Activated CD4-positive, alpha-beta memory T cell treated with anti-CD3 and anti-CD28 coated beads for 36 hours (primary cell): ENCODE results near the gene TRAK1. TPM values are rescaled to one million over a fixed set of nuclear protein-coding genes. Genes with fewer than 3 reads are reported as not detected.

Source experiments
- CTCF ChIA-PET: fragments of 350-600 bp; sonication (Branson Sonifier 250); formaldehyde crosslinking; loops from one replicate; lab custom pipeline; 2021; ENCODE audit warnings: antibody characterized with exemption, inconsistent platforms; lab: Charles Lee
- POLR2A ChIA-PET: fragments of 350-600 bp; sonication (Branson Sonifier 250); formaldehyde crosslinking; loops from one replicate; lab custom pipeline; 2021; ENCODE audit warnings: antibody characterized with exemption; lab: Charles Lee
- DNase-seq: peaks from one replicate; pipeline ENCODE4 v3.0.0-alpha.2; 2020
- H3K27ac Mint-ChIP-seq: one replicate; pipeline ENCODE4 v1.8.0; 2021; ENCODE audit warnings: mixed read lengths
- H3K27me3 Mint-ChIP-seq: one replicate; pipeline ENCODE4 v1.8.0; 2021; ENCODE audit warnings: mixed read lengths
- H3K36me3 Mint-ChIP-seq: one replicate; pipeline ENCODE4 v1.8.0; 2021; ENCODE audit warnings: mixed read lengths
- H3K4me1 Mint-ChIP-seq: one replicate; pipeline ENCODE4 v1.8.0; 2021; ENCODE audit warnings: low read depth, mixed read lengths
- H3K4me3 Mint-ChIP-seq: one replicate; pipeline ENCODE4 v1.8.0; 2021; ENCODE audit warnings: mild to moderate bottlenecking, mixed read lengths
- H3K9me3 Mint-ChIP-seq: one replicate; pipeline ENCODE4 v1.8.0; 2021; ENCODE audit warnings: mixed read lengths
- intact Hi-C: fragments of 100-400 bp; cut with micrococcal nuclease; formaldehyde crosslinking; loops from one replicate; pipeline ENCODE4 v1.15.1; 2023
- total RNA-seq, 2 experiments: library from RNA; stranded (reverse); gene quantifications; one replicate each; pipeline ENCODE4 v1.2.3, GENCODE V29; 2021

The TRAK1 gene
- total RNA-seq, 2 experiments from 2014 or later: 19.0 to 19.3 TPM

DNA sequence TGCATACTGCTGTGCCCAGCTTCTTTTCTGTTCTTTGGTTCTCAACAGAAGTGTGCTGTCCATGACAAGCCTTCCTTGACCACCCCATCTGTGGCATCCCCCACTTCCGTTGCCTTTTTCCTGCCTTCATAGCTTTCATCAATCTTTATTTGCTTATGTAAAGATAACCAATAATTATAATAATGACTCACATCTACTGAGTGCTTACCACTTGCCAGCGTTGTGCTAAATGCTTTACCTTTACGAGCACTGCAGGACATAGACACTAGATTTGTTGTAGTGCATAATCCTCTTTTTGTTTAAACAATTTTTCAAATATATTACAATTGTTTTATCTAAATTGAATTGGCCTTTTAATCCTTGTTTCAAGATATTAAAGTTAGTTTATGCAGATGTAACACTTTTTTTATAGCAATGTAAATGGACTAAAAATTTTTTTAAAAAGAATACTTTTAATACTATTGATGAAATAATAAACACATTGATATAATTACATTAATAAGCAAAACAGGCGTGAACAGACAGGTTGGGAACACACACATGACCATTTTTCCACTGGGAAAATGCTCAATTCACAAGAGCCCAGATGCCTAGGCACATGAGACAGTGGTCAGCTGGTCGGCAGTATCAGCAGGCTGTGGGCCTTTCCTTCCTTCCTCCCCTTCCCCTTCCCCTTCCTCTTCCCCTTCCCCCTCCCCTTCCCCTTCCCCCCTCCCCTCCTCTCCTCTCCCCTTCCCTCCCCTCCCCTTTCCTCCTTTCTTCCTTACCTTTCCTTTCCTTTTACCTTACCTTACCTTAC is 42.5 kb downstream of the TRAK1 start:
- intact Hi-C loops: no loop called here
- H3K27ac Mint-ChIP-seq: no peak overlapping the region
- H3K9me3 Mint-ChIP-seq: no peaks in the 10 kb centered on the region
- no peak for DNase-seq
- POLR2A ChIA-PET: no interaction called here
- CTCF ChIA-PET: no interaction called here
- H3K27me3 Mint-ChIP-seq: no peaks in the 10 kb centered on the region
- H3K36me3 Mint-ChIP-seq: peaks cover 5% of the 10 kb centered on the region
- no peak overlapping the region for H3K4me3 Mint-ChIP-seq
- no peaks in the 10 kb centered on the region for H3K4me1 Mint-ChIP-seq

DNA sequence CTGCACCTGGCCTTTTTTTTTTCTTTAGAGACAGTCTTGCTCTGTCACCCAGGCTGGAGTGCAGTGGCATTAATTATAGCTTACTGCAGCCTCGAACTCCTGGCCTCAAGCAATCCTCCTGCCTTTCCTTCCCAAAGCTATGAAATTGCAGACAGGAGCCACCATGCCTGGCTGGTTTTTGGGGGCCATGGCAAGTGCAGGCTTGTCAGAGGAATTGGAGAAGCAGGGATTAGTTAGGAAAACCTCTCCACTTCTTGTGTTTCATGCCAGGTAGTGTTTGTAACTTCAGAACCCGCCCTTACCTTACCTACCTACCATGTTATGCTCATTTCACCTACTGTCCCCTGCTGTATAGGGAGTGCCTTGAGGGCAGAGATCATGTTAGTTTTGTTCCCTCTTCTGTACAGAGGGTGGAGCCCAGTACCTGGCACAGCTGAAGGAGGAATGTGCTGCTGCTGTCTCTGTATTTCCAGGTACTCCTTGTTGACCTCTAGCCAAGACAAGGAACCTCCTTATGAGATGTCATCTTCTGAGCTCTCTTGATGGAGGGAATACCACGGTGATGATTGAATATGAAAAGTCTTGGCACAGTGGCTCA is 43.8 kb downstream of the TRAK1 start:
- H3K27me3 Mint-ChIP-seq: no peaks in the 10 kb centered on the region
- ChIA-PET CTCF (no interaction called here), POLR2A (no interaction called here)
- intact Hi-C loops: no loop called here
- H3K36me3 Mint-ChIP-seq: peaks cover 5% of the 10 kb centered on the region
- no peak overlapping the region for H3K4me3 Mint-ChIP-seq
- no peaks in the 10 kb centered on the region for H3K9me3 Mint-ChIP-seq
- no peak for DNase-seq
- no peaks in the 10 kb centered on the region for H3K4me1 Mint-ChIP-seq
- H3K27ac Mint-ChIP-seq: no peak overlapping the region

GRCh38 chr3:42139621-42140453 is 48.7 kb downstream of the TRAK1 start:
- CTCF ChIA-PET: interaction anchor here (1.3 kb wide), 1 partner anchor 51 kb away, joined by 3 read pairs; no protein-coding TSS in a partner anchor
- no peaks in the 10 kb centered on the region for H3K9me3 Mint-ChIP-seq

DNA sequence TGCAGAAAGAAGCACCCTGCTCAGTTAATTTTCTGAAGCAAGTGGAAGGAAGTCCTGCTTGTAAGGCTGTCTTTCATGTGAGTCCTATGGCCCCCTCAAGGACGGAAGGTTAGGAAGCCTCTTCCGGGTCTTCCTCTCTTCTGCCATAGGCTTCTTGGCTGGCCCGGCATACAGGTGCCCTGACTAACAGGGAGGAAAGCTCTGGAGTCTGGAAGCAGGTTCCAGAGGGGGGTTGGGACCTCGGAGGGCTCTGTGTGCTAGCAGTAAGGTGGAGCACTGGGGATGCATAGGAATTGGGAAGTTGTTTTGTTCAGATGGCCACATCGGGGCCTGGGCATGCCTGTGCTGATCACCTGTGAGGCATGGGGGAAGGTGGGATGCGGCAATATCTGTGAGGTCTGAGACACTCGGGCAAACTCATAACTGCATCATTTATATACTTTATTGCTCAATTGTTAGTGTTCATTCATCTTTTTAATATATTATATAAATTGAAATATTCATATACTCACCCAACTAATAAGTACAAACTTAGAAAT is 49.6 kb downstream of the TRAK1 start:
- H3K4me3 Mint-ChIP-seq: no peak overlapping the region
- CTCF ChIA-PET: interaction anchor here (1.3 kb wide), 1 partner anchor 50 kb away, joined by 3 read pairs; no protein-coding TSS in a partner anchor
- DNase-seq: no peak

More at GRCh38 chr3:42139621-42140453, 48.7 kb downstream of the TRAK1 start:
- POLR2A ChIA-PET: interaction anchor here (0.6 kb wide), 1 partner anchor 419 kb away, joined by 3 read pairs; no protein-coding TSS in a partner anchor
- Mint-ChIP-seq H3K27ac (no peak overlapping the region), H3K36me3 (peaks cover 2% of the 10 kb centered on the region), H3K27me3 (no peaks in the 10 kb centered on the region), H3K4me1 (no peaks in the 10 kb centered on the region), H3K4me3 (no peak overlapping the region)
- DNase-seq: no peak
- intact Hi-C loops: no loop called here

GRCh38 chr3:42143440-42143839 is 52.3 kb downstream of the TRAK1 start:
- ChIA-PET CTCF (no interaction called here), POLR2A (no interaction called here)
- H3K4me1 Mint-ChIP-seq: peaks cover under 1% of the 10 kb centered on the region
- no peak for DNase-seq
- H3K36me3 Mint-ChIP-seq: no peaks in the 10 kb centered on the region
- H3K4me3 Mint-ChIP-seq: no peak overlapping the region
- no peaks in the 10 kb centered on the region for H3K27me3 Mint-ChIP-seq
- H3K27ac Mint-ChIP-seq: no peak overlapping the region
- no peaks in the 10 kb centered on the region for H3K9me3 Mint-ChIP-seq
- intact Hi-C loops: no loop called here

More for the DNA sequence above, 49.6 kb downstream of the TRAK1 start:
- no peaks in the 10 kb centered on the region for H3K36me3 Mint-ChIP-seq
- H3K27ac Mint-ChIP-seq: no peak overlapping the region
- intact Hi-C loops: no loop called here
- no peaks in the 10 kb centered on the region for H3K27me3 Mint-ChIP-seq
- no peaks in the 10 kb centered on the region for H3K4me1 Mint-ChIP-seq
- POLR2A ChIA-PET: interaction anchor here (0.6 kb wide), 1 partner anchor 419 kb away, joined by 3 read pairs; no protein-coding TSS in a partner anchor
- H3K9me3 Mint-ChIP-seq: no peaks in the 10 kb centered on the region

DNA sequence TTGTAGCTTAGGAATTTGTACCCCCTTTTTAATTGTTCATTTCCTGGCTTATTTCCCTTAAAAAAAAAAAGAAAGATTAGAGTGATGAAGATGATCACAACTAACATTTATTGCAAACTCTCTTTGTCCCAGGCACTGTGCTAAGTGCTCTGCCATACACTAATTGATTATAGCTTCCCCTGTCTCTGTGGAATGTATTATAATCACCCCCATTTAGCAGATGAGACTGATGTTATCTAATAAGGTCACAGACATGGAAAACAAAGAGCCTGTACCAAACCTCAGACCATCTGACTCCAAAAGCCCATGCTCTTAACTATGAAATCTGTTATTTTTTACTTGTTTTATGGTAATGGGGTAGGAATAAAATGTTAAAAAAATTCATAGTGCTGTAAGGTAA is 53.1 kb downstream of the TRAK1 start:
- no peaks in the 10 kb centered on the region for H3K9me3 Mint-ChIP-seq
- no peaks in the 10 kb centered on the region for H3K36me3 Mint-ChIP-seq
- no peak overlapping the region for H3K4me3 Mint-ChIP-seq
- H3K27me3 Mint-ChIP-seq: no peaks in the 10 kb centered on the region
- CTCF ChIA-PET: no interaction called here
- no peak overlapping the region for H3K27ac Mint-ChIP-seq
- POLR2A ChIA-PET: no interaction called here
- no peak for DNase-seq
- peaks cover 6% of the 10 kb centered on the region for H3K4me1 Mint-ChIP-seq
- intact Hi-C loops: no loop called here

GRCh38 chr3:42148086-42148848 is 57.1 kb downstream of the TRAK1 start:
- H3K4me1 Mint-ChIP-seq: peaks cover 6% of the 10 kb centered on the region
- ChIA-PET CTCF (no interaction called here), POLR2A (no interaction called here)
- no peak overlapping the region for H3K4me3 Mint-ChIP-seq
- no peaks in the 10 kb centered on the region for H3K9me3 Mint-ChIP-seq
- intact Hi-C loops: no loop called here
- no peak for DNase-seq
- peaks cover 1% of the 10 kb centered on the region for H3K36me3 Mint-ChIP-seq
- H3K27me3 Mint-ChIP-seq: no peaks in the 10 kb centered on the region
- no peak overlapping the region for H3K27ac Mint-ChIP-seq

- POLR2A ChIA-PET: no interaction called here
These were observed 57.9 kb downstream of the TRAK1 start for GRCh38 chr3:42148982-42149432.

GRCh38 chr3:42149532-42149931 is 58.4 kb downstream of the TRAK1 start:
- intact Hi-C loops: no loop called here

More at GRCh38 chr3:42148982-42149432, 57.9 kb downstream of the TRAK1 start:
- Mint-ChIP-seq H3K27ac (no peak overlapping the region), H3K4me3 (no peak overlapping the region), H3K27me3 (no peaks in the 10 kb centered on the region), H3K9me3 (no peaks in the 10 kb centered on the region), H3K4me1 (peaks cover 6% of the 10 kb centered on the region), H3K36me3 (peaks cover 1% of the 10 kb centered on the region)
- DNase-seq: no peak
- CTCF ChIA-PET: no interaction called here
- intact Hi-C loops: no loop called here

DNA sequence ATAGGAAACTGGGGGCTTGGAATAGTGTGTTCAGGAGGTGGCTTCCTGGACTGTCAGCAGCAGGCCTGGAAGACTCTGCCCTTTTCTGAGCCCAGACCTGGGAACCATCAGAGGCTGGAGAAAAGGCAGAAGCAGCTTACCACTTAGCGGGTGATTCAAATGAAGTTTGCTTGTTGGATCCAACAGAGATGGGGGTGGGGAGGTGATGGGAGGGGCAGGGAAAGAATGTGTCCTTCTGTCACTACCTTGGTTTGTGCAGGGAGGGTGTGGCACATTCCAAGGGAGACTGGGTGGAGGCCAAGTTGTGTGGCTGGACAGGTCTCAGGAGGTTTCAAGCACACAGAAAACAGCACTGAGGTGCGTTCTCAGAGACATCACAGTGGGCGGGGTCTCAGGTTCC is 58.8 kb downstream of the TRAK1 start:
- DNase-seq: no peak
- peaks cover 1% of the 10 kb centered on the region for H3K36me3 Mint-ChIP-seq
- POLR2A ChIA-PET: no interaction called here
- no peaks in the 10 kb centered on the region for H3K9me3 Mint-ChIP-seq
- no peak overlapping the region for H3K27ac Mint-ChIP-seq
- peaks cover 6% of the 10 kb centered on the region for H3K4me1 Mint-ChIP-seq
- intact Hi-C loops: no loop called here
- H3K4me3 Mint-ChIP-seq: no peak overlapping the region
- no peaks in the 10 kb centered on the region for H3K27me3 Mint-ChIP-seq
- CTCF ChIA-PET: no interaction called here

More at GRCh38 chr3:42149532-42149931, 58.4 kb downstream of the TRAK1 start:
- H3K4me1 Mint-ChIP-seq: peaks cover 6% of the 10 kb centered on the region
- no peaks in the 10 kb centered on the region for H3K9me3 Mint-ChIP-seq
- H3K27me3 Mint-ChIP-seq: no peaks in the 10 kb centered on the region
- ChIA-PET POLR2A (no interaction called here), CTCF (no interaction called here)
- H3K4me3 Mint-ChIP-seq: no peak overlapping the region
- no peak for DNase-seq
- H3K36me3 Mint-ChIP-seq: peaks cover 1% of the 10 kb centered on the region
- H3K27ac Mint-ChIP-seq: no peak overlapping the region

GRCh38 chr3:42151596-42152168 is 60.5 kb downstream of the TRAK1 start:
- ChIA-PET POLR2A (no interaction called here), CTCF (no interaction called here)
- Mint-ChIP-seq H3K27ac (no peak overlapping the region), H3K36me3 (peaks cover 1% of the 10 kb centered on the region), H3K4me3 (no peak overlapping the region), H3K9me3 (no peaks in the 10 kb centered on the region), H3K4me1 (peaks cover 6% of the 10 kb centered on the region), H3K27me3 (no peaks in the 10 kb centered on the region)
- intact Hi-C loops: no loop called here
- no peak for DNase-seq
